ENCODE results near the gene TMEM270. TPM values are rescaled to one million over a fixed set of nuclear protein-coding genes. Genes with fewer than 3 reads are reported as not detected.
"Not testable (repeated sequence)": the region's sequence is repeated elsewhere in the genome, so short reads cannot be mapped to it uniquely, and the experiment has no call there.

Gene TMEM270
- total RNA-seq, 1 donor from 2014 or later, result not detected

DNA sequence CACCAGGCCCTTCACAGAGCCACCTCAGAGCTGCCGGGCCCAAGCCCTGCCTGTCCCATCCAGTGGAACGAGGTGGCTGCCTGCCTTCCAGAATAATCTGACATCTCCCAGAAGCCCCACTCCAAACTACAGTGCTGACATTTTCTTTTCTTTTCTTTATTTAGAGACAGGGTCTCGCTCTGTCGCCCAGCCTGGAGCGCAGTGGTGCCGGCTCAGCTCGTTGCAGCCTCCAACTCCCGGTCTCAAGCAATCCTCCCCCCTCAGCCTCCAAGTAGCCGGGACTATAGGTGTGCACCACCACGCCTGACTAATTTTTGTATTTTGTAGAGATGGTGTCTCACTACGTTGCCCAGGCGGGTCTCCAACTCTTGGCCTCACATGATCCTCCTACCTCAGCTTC lies 346 bp downstream of the TMEM270 start:
- DNase-seq, result no peak

DNA sequence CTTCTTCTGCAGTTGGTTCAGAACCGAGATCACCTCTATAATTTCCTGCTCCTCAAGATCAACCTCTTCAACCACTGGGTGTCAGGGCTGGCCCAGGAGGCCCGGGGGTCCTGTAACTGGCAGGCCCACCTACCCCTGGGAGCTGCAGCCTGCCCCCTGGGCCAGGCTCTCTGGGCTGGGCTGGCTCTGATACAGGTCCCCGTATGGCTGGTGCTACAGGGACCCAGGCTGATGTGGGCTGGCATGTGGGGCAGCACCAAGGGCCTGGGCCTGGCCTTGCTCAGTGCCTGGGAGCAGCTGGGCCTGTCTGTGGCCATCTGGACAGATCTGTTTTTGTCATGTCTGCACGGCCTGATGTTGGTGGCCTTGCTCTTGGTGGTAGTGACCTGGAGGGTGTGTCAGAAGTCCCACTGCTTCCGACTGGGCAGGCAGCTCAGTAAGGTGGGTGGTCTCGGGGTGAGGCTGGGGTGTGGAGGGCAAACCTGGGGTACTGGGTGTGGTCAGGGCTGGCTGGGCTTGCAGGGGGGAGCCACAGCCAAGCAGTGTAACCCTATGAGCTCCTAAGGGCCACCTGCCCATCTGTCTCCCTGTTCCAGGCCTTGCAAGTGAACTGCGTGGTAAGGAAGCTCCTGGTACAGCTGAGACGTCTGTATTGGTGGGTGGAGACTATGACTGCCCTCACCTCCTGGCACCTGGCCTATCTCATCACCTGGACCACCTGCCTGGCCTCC lies 4.2 kb downstream of the TMEM270 start:
- no peak for DNase-seq

DNA sequence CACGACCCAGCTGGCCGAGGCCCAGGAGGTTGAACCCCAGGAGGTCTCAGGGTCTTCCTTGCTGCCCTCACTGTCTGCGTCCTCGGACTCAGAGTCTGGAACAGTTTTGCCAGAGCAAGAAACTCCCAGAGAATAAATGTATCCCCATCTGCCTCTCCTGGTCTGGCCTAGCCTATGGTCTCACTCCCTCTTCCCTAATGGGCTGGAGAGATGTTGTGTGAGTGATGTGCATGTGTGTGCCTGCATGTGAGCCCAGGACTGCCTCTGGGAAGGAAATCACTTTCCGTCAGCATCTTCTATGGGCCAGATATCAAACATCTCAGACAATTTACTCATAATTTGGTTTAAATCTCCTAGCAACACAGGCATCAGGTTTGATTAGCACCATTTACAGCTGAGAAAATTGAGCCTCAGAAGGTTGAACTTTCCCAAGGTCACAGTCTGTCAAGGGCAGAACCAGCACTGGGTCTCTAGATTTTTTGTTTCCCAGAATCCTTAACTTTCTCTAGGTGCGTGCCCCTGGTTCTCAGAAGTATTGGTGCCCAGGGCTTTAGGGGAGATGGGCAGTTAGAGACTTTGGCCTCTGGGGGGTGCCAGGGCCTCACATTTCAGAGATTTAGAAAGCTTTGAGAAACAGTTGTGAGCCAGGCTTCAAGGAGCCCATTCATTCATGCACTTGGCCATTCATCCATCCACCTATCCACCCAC lies 4.9 kb downstream of the TMEM270 start:
- peak; percentile 17 for DNase-seq

DNA sequence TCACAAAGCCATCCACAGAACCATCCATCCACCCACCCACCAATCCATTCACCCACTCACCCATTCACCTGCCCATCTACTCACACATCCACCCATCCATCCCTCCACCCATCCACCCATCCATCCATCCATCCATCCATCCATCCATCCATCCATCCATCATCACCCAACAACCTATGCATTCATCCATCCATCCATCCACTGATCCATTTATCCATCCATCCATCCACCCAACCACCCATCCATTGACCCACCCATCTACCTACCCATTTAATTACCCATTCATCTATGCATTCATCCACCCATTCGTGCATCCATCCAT lies 5.4 kb downstream of the TMEM270 start:
- no peak for DNase-seq

DNA sequence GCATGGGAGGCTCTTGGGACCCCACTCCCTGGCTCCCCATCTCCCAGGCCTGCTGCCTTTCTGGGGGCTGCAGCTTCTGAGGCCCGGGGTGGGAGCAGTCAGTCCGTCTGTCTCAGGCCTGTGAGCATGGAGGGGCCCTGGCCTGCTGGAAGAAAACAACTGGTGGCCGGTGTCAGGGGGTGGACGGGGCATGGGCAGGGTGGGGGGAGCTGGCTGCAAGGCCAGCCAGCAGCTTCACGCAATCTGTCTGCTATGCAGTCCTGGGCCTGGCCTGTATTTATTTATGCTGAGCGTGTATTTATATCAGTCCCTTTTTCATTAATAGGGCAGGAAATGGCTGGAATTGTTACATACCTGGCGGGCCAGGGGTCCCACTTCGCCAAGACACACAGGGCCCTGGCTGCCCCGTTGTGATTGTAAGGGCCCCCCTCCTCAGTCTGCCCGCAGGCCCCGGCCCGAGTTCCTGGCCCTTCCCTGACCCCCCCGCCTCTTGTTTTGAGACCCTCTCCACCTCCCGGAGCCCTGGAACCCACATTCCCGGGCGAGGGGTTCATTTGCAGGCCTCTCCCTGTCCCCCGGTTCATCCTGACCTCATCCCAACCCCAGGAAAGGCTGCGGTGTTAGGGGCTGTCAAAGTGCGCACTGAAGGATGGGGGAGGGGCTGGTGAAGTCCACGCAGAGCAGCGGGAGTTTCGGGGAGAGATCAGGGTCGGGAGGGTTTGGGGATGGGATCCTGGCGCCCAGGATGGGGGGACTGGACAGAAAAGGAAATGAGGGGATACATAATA lies 8.2 kb downstream of the TMEM270 start:
- no peak for DNase-seq

DNA sequence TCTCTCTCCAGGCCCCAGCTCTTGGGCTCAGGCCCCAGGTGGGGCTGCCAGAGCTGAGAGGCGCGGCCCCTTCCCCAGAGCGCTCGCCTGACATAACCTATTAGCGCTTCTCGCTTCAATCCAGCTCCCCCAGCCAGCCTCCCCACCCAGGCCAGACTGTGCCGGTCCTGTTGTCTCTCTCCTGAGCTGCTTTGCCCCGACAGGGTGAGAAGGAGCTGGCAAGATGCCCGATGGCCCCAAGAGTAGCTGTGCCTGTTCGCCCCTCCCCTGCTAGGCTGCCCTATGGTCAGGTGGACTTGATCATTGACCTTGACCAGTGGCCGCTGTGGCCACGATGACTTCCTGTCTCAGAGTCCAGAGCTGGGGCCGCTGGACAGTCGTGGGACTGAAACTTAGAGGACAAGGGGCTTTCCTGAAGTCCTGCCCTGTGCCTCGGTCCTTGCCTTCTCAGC lies 9.1 kb downstream of the TMEM270 start:
- no peak for DNase-seq

DNA sequence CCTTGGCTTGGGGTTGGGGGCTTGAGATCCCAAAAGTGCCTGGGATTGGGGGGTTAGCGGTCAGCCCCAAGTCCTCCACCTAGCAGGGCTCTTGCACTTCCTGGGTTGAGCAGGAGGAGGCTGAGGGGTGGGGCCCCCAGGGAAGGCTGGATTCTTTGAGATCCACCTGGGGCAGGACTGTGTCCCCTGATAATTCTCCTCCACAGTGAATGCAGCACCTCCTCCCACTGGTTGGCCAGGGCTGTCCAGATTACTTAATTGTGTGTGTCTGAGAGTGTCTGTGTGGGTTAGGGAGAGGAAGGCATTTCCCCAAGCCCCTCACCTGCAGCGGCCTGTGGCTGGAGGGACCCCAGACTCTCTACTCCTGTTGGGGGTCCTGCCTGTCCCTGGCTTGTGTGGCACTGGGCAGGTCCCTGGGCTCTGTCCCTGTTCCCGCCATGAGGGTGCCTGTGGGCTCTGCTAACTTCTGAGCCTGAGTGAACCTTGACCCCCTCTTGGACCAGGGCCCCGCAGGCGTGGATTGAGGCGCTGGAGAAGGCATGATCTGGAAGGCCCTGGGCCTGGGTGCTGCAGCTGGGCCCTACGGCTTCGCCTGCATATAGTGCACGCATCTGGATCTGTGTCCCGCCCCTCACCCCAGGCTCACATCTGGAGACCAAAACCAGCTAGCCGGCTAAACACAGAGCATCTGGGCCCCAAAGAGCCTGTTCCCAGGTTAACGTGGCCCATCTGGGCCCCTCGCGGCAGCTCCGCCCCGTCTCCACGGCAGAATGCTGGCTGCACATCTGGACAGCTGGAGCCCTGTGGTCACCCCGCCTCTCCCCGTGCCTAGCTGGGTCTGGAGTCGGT lies 10.4 kb downstream of the TMEM270 start:
- DNase-seq, result peak; percentile 68

DNA sequence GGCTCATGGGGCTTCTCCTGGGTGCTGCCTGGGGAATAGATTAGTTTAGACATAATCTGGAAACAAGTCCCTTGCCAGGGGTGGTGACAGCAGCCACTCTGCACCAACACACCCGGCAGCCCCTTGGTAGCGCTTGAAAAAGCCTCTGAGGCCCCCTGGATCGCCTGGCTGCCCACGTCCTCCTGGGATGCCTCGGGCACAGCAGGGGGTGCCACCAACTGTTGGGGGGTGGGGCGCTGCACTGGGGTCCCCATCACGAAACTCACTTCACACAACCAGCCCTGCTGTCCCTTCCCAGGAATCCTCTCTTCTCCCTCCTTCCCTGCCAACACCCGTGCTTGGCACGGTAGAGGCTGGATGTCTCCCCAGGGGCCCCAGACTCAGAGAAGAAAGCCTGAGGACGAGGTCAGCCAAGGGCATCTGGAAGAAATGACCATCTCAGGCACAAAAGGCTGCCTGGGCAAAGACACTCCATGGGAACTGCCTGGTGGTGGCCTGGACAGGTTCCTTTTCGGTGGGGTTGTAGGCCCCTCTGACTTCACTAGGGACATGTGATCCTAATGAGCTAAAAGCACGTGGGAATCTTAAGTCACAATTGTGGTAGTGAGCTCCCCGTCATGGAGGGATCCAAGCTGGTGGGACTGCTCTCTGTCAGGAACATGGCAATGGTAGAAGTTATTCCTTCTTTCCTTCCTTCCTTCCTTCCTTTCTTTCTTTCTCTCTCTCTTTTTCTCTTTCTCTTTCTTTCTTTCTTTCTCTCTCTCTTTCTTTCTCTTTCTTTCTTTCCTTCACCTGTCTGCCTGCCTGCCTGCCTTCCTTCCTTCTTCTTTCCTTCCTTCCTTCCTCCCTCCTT lies 11.3 kb downstream of the TMEM270 start:
- DNase-seq, result no peak

DNA sequence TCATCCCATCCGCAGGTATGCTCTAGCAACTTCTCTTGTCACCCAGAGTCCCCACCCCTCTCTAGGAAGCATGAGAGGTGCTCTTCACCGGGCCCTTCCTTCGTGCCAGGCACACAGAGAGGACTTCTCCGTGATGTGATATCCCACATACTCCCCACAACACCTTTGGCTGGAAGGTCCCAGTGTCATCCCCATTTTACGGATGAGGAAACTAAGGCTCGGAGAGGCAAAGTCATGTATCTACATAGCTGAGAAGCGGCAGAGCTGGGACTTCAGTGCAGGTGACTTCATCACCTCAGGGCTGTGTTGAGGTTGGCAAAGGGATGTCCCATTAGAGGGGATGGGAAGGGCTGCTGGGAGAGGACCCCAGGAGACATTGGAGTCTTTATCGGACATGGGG lies 15.4 kb downstream of the TMEM270 start:
- DNase-seq, result no peak

DNA sequence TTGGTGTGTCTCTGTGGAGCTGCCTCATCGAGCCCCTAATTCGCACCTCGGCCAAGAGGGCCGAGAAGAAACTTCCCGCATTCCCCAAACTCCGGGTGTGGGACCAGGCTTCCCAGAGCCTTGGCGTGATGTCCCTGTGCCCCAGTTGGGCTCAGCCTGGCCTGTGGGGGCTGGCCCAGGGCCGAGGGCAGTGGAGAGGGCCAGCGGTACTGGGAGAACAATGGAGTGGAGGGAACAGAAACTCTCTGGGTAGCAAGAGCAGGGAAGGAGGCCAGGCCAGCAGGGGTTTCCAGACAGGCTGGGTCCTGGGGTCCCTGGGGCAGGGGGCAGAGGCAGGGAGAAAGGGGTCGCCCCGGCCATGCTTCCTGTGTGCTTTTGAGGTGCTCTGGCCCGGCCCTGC lies 16.0 kb downstream of the TMEM270 start:
- DNase-seq, result no peak

DNA sequence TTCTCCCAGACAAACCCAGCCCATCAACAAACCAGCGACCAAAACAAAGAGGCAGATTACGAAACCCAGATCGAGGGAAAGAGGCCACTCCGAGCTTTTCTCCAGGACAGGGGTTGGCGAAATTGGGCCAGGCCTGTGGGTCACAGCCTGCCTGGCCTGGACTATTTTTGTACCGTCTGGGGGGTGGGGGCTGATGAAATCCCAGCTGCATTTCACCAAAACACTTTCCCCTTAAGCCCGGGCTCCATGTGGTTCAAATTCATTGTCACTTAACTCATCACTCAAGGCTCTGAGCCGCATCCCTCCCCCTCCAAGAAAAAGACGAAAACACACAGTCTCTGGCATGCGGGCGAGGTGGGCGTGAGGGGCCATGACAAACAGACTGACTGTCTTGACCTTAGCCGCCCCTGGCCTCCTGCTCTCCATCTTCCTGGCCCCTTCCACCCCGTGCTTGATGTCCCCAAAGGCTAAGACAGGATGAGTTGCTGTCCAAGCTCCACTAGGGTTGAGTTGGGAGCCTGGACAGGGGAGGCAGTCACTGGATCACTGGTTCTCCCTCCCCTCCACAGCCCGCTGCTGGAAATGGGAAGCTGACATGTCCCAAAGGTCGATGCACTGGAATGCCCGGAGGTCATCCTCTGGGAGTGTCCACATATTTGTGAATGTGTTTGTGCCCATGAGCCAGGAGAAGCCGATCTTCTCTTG lies 19.2 kb downstream of the TMEM270 start:
- no peak for DNase-seq

DNA sequence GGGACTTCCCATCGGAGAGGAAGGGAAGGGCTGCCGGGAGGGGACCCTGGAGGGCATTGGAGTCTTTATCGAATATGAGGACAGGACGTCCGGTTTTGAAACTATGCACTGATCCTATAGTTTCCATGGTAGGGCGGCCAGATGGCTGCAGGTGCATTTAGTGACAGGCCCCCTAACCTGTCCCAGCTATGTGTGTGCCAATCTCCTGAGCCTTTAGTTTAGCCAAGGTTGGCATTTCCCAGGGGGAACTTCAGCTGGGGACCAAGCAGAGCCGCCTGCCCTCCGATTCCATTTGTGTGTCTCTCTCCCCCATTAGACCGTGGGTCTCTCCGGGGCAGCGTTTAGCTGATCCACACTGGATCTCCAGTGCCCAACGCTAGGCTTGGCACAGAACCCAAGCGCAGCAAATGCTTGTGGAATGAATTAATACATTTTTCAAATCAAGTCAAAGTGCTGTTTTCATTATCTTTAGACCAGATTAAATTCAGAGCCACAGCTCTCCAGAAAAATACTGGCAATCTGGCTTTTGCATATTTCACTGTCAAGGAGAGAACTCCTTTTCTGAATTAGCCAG lies 19.9 kb downstream of the TMEM270 start:
- DNase-seq, result no peak

DNA sequence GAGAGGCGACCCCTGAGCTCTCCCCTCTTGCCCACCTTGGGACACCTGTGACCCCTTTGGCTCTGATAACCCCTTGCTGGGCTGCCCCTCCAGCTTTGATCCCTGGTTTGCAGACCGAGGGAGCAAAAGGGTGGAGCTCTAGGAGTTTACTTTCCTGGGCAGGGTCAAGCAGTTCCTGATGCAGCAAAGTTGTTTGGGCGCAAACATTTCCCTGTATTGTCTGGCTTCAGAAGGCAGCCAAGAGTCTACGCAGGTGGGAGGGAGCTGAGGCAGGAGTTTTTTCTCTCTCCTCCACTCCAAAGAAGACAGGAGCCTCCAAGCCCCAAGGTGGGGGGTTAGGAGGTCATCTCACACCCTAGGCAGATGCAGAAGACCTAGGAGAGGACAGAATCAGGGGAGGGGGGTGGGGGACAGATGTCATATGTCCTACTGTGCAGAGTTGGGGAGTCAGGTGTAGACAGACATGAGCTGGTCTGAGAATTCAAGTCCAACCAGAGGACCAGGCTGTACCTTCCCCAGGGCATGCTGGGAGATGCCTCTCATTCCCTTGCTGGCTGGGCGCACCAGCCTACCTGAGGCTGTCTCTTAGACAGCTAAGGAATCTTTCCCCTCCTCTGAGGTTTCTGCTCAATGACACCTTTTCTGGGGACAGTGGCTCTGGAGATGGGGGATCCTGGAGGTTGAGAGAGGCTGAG lies 20.5 kb downstream of the TMEM270 start:
- no peak for DNase-seq

DNA sequence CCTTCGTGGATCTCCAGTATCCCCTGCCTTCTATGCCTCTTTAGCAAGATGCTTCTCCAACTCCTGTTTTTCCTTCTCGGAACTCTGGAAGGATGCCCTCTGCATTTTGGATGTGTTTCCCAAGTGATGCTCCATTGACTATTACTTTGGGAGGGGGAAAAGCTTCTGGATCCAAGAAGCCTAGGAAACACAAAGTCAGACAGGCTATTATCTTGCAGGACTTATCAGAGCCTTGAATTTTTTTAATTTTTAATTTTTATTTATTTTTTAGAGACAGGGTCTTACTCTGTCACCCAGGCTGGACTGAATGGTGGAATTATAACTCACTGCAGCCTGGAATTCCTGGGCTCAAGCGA lies 21.1 kb downstream of the TMEM270 start:
- no peak for DNase-seq

DNA sequence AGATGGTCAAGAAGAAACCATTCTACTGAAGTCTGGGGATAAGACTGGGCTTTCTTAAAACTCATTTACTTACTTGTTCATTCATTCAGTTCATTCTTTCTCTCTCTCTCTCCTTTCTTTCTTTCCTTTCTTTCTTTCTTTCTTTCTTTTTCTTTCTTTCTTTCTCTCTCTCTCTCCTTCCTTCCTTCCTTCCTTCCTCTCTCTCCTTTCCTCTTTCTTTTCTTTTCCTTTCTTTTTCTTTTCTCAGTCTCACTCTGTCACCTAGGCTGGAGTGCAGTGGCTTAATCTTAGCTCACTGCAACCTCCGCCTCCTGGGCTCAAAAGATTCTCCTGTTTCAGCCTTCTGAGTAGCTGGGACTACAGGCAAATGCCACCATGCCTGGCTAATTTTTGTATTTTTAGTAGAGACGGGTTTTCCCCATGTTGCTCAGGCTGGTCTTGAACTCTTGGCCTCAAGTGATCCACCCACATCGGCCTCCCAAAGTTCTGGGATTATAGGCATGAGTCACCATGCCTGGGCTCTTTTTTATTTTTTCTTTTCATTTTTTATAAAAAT lies 24.0 kb downstream of the TMEM270 start:
- DNase-seq, result not testable (repeated sequence)

DNA sequence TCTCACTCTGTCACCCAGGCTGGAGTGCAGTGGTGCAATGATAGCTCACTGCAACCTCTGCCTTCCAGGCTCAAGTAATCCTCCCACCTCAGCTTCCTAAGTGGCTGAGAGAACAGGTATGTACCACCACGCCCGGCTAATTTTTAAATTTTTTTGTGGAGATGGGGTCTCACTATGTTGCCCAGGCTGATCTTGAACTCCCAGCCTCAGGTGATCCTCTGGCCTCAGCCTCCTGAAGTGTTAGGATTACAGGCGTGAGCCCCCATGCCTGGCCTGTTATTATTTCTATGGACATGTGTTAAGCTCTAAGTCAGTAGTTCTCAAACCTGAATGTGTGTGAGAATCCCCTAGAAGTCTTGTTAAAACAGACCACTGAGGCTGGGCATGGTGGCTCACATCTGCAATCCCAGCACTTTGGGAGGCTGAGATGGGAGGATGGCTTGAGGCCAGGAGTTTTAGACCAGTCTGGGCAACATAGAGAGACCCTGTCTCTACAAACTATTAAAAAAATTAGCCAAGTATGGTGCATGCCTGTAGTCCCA lies 24.5 kb downstream of the TMEM270 start:
- DNase-seq, result no peak

DNA sequence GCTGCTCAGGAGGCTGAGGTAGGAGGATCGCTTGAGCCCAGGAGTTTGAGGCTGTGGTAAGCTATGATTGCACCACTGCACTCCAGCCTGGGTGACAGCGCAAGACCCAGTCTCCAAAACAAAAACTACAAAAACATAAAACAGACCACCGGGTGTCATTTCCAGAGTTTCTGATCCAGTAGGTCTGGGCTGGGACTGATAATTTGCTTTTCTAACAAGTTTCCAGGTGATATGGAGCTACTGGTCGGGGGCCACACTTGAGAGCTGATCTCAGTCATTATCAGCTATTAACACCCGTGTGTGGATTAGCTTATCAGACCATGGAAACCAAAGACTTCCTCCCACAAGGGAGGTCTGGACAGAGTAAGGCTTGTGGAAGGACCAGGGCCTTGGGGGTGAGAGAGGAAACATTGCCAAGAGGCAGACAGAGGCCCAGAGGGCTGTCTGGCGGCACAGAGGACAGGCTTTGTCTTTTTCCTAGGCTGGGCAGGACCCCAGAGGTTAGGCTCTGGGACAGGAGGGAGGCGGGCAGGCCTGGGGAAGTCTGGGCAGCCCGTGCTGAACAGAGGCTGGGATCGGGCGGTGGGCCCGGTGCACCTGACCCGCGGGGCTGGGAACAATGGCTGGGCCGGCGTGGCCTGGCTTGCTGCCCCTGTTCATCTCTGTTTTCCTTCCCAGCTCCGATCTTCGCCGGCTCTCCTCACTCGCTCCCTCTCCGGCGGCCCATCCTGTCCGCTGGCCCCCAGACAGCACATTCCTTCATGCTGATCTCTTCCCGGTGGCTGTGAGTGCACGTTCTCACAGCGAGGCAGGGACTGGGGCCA lies 25.2 kb downstream of the TMEM270 start:
- DNase-seq, result peak; percentile 41

DNA sequence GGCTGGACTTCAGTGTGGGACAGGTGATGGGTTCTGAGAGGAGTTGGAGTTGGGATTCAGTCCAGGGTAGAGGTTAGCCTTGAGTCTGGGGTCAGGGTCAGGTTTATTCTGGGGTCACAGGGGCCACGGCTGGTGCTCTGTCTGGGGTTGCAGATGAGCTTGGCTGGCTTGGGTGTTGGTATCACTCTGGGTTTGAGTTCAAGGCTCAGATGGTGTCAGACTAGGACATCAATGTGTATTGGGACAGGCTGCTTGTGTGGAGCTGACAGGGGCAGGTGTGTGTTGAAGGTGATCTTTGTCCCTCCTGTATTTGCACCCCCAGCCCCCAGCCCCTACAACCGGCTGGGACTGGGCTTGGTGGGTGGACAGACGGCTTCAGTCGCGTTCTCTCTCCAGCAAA lies 26.8 kb downstream of the TMEM270 start:
- no peak for DNase-seq

Data from skin of body (tissue), 2 donors.